A549 (cell line): ENCODE data around the gene ZNF423. TPM values are rescaled to one million over a fixed set of nuclear protein-coding genes. Genes with fewer than 3 reads are reported as not detected.

Experiments
- ATAC-seq, 2 experiments: fragments of 200-7000 bp in 1 of 2; fragments of >200 bp in 1 of 2; cut with Nextera tagmentation in 1 of 2; cut with Tn5 transposase in 1 of 2; 3 replicates each; pipeline versions ENCODE4 v1.8.0 to v1.9.1; 2018 to 2020; ENCODE audit warnings: mild to moderate bottlenecking in 1 of 2, moderate library complexity in 1 of 2
- CTCF ChIA-PET: fragments of 300-600 bp; sonication (Branson Sonifier 250); formaldehyde crosslinking; extraction: SDS; loops from one replicate; lab custom pipeline; 2021; ENCODE audit warnings: antibody characterized with exemption, inconsistent platforms; lab: Yijun Ruan, JAX
- POLR2A ChIA-PET: fragments of 350-600 bp; formaldehyde crosslinking; extraction: SDS; loops from one replicate; lab custom pipeline; 2021; ENCODE audit warnings: antibody characterized with exemption, inconsistent platforms; lab: Yijun Ruan, JAX
- DNase-seq, 2 experiments: peaks; one replicate each; pipeline versions ENCODE4 v3.0.0 to v3.0.0-alpha.2; 2011 to 2016; ENCODE audit warnings: low read depth in 1 of 2, low spot score in 1 of 2
- FAIRE-seq: peaks from 2 replicates; lab custom pipeline; 2011; peaks lifted over from hg19 to GRCh38; lab: Jason Lieb, UNC
- H3K27ac ChIP-seq, 2 experiments: fragments of >200 bp; sonication (Bioruptor Twin); formaldehyde crosslinking; 3 replicates each; pipeline ENCODE4 v1.5.1; 2016 to 2017
- H3K4me1 ChIP-seq: fragments of >200 bp; sonication (Bioruptor Twin); formaldehyde crosslinking; 3 replicates; pipeline ENCODE4 v1.6.1; 2016
- H3K4me2 ChIP-seq: fragments of >200 bp; sonication (Bioruptor Twin); formaldehyde crosslinking; 3 replicates; pipeline ENCODE4 v1.6.1; 2016
- H3K4me3 ChIP-seq: fragments of >200 bp; sonication (Bioruptor Twin); formaldehyde crosslinking; 3 replicates; pipeline ENCODE4 v1.5.1; 2016
- H3K9me3 ChIP-seq: fragments of >200 bp; sonication (Bioruptor Twin); formaldehyde crosslinking; 3 replicates; pipeline ENCODE4 v1.6.1; 2016
- ATOH8 ChIP-seq: fragments of 250-450 bp; sonication (Bioruptor Pico); IDR thresholded peaks from 2 replicates; pipeline ENCODE4 v1.5.0; 2020; ENCODE audit warnings: low read depth, mild to moderate bottlenecking, moderate library complexity
- BCL3 ChIP-seq: fragments of >200 bp; sonication (Bioruptor Twin); formaldehyde crosslinking; IDR thresholded peaks from 3 replicates; pipeline ENCODE4 v1.6.1; 2016
- CBX2 ChIP-seq: fragments of 200-600 bp; sonication (generic); IDR thresholded peaks from 2 replicates; pipeline ENCODE4 v1.6.1; 2016; ENCODE audit warnings: low read depth, mild to moderate bottlenecking, borderline replicate concordance
- CHD4 ChIP-seq: fragments of 200-600 bp; sonication (generic); IDR thresholded peaks from 2 replicates; pipeline ENCODE4 v1.6.1; 2016; ENCODE audit warnings: antibody characterized with exemption, mild to moderate bottlenecking, borderline replicate concordance
- FOSL2 ChIP-seq, 2 experiments: fragments of 450-650 bp in 1 of 2; fragments of >200 bp in 1 of 2; sonication (Bioruptor Twin) in 1 of 2; formaldehyde crosslinking; IDR thresholded peaks; 2 replicates each; pipeline versions ENCODE4 v1.5.0 to v1.6.1; 2016 to 2020; ENCODE audit warnings: mild to moderate bottlenecking in 1 of 2, moderate library complexity in 1 of 2
- HES2 ChIP-seq: fragments of >200 bp; sonication (Bioruptor Twin); formaldehyde crosslinking; IDR thresholded peaks from 2 replicates; pipeline ENCODE4 v1.6.1; 2016
- HMGXB4 ChIP-seq: fragments of 250-450 bp; sonication (Bioruptor Pico); IDR thresholded peaks from 2 replicates; pipeline ENCODE4 v1.5.0; 2021; ENCODE audit warnings: mild to moderate bottlenecking, moderate library complexity, borderline replicate concordance
- KDM1A ChIP-seq: fragments of 200-600 bp; sonication (generic); IDR thresholded peaks from 2 replicates; pipeline ENCODE4 v1.6.1; 2016; ENCODE audit warnings: low read depth, mild to moderate bottlenecking
- MAX ChIP-seq: IDR thresholded peaks from 2 replicates; pipeline ENCODE4 v1.6.1; 2012
- MYC ChIP-seq: IDR thresholded peaks from 2 replicates; pipeline ENCODE4 v1.6.1; 2012; ENCODE audit warnings: mild to moderate bottlenecking, inconsistent platforms, low read length, improper control_type of control experiment, borderline replicate concordance
- PBX3 ChIP-seq: IDR thresholded peaks from 2 replicates; pipeline ENCODE4 v1.6.1; 2012
- POLR2A ChIP-seq: IDR thresholded peaks from 2 replicates; pipeline ENCODE4 v1.6.1; 2012; ENCODE audit warnings: mild to moderate bottlenecking, low read length
- RCOR1 ChIP-seq: fragments of 150-350 bp; IDR thresholded peaks from 2 replicates; pipeline ENCODE4 v1.6.1; 2014; ENCODE audit warnings: antibody characterized with exemption, low read length, low read depth
- REST ChIP-seq: fragments of 200-600 bp; sonication (generic); IDR thresholded peaks from 2 replicates; pipeline ENCODE4 v1.6.1; 2016; ENCODE audit warnings: antibody characterized with exemption, mild to moderate bottlenecking, moderate library complexity
- SMC3 ChIP-seq: fragments of >200 bp; sonication (Bioruptor Twin); formaldehyde crosslinking; IDR thresholded peaks from 3 replicates; pipeline ENCODE4 v1.6.1; 2018; ENCODE audit warnings: inconsistent platforms
- USF2 ChIP-seq: fragments of 450-650 bp; IDR thresholded peaks from 2 replicates; pipeline ENCODE4 v1.6.1; 2014; ENCODE audit warnings: antibody characterized with exemption
- ZFP36 ChIP-seq: fragments of 450-650 bp; IDR thresholded peaks from 2 replicates; pipeline ENCODE4 v1.6.1; 2014; ENCODE audit warnings: borderline replicate concordance; ENCODE audit not compliant: partially characterized antibody
- WGBS: methylation state at CpG from one replicate; pipeline ENCODE4 v1.1.6; 2017; ENCODE audit errors: missing lambda C conversion rate; 5-methylcytosine and 5-hydroxymethylcytosine counted together
- polyA plus RNA-seq, 4 experiments: library from polyadenylated mRNA; depleted of rRNA in 3 of 4; stranded (reverse); fragments of >200 nt; fragmentation: RNase III in 1 of 4; extraction: RNeasy Plus Mini Kit Qiagen cat#74134 plus additional on column Dnase treatment in 1 of 4; gene quantifications; 2 replicates in 3 of 4; 3 replicates in 1 of 4; pipeline ENCODE4 v1.2.3, GENCODE V29; 2011 to 2017

The ZNF423 gene
- polyA plus RNA-seq, 2 of the 4 experiments (the other 2 are of a cell fraction), result 0.04 to 0.10 TPM

GRCh38 chr16:49605536-49606254 lies 250.2 kb downstream of the ZNF423 start:
- no peak for TF ChIP-seq RCOR1
- TF ChIP-seq POLR2A, result no peak
- no peak for TF ChIP-seq MYC
- TF ChIP-seq ZFP36, result no peak
- no peak for TF ChIP-seq FOSL2 (IDR thresholded peaks at IDR 0.05)
- no peak for TF ChIP-seq FOSL2 (CRISPR knock-in tag; IDR thresholded peaks at IDR 0.05)
- TF ChIP-seq BCL3, result no peak
- TF ChIP-seq, all 56 proteins: peak for 0
- FAIRE-seq, result no peak
- no peak overlapping the region for H3K4me3 ChIP-seq

GRCh38 chr16:49604602-49605001 lies 251.3 kb downstream of the ZNF423 start:
- no peaks in the 10 kb centered on the region for H3K9me3 ChIP-seq
- ChIA-PET POLR2A (no interaction called here), CTCF (interaction anchor here (1.1 to 2.1 kb wide), 3 partner anchors 9 to 197 kb away, joined by 3 to 6 read pairs (median 6); no protein-coding TSS in a partner anchor)
- FAIRE-seq (no peak), DNase-seq (no peak), ATAC-seq (no peak)
- H3K4me1 ChIP-seq, result no peaks in the 10 kb centered on the region
- no peak overlapping the region for H3K4me3 ChIP-seq
- no peak overlapping the region for H3K4me2 ChIP-seq
- H3K27ac ChIP-seq, result no peak overlapping the region
- no peak for TF ChIP-seq PBX3
- TF ChIP-seq POLR2A, result no peak
- TF ChIP-seq CBX2, result no peak
- TF ChIP-seq CHD4, result no peak
- no peak for TF ChIP-seq HES2
- TF ChIP-seq KDM1A, result no peak
- TF ChIP-seq MAX, result no peak
- TF ChIP-seq REST, result no peak
- 26% methylated on average over 4 of the region's 4 CpGs for WGBS

More at GRCh38 chr16:49605536-49606254, 250.2 kb downstream of the ZNF423 start:
- DNase-seq (no peak), ATAC-seq (no peak)
- ChIA-PET CTCF (interaction anchor here (0.7 to 2.1 kb wide), 4 partner anchors 11 to 317 kb away, joined by 3 to 6 read pairs (median 4); no protein-coding TSS in a partner anchor), POLR2A (no interaction called here)
- no peak overlapping the region for H3K27ac ChIP-seq
- no peaks in the 10 kb centered on the region for H3K4me1 ChIP-seq
- H3K9me3 ChIP-seq, result no peaks in the 10 kb centered on the region
- WGBS, result 24% methylated on average over 12 of the region's 14 CpGs
- no peak overlapping the region for H3K4me2 ChIP-seq

- FAIRE-seq (no peak), ATAC-seq (no peak), DNase-seq (no peak)
- CTCF ChIA-PET, result interaction anchor here (1.3 to 1.8 kb wide), 2 partner anchors 11 to 196 kb away, joined by 4 to 6 read pairs; no protein-coding TSS in a partner anchor
- Histone ChIP-seq H3K9me3 (no peaks in the 10 kb centered on the region), H3K4me1 (no peaks in the 10 kb centered on the region), H3K4me3 (no peak overlapping the region), H3K27ac (no peak overlapping the region), H3K4me2 (no peak overlapping the region)
- POLR2A ChIA-PET, result no interaction called here
- 39% methylated on average over 3 of the region's 9 CpGs for WGBS
- TF ChIP-seq SMC3 (no peak), HES2 (no peak), MAX (no peak), PBX3 (no peak), ZFP36 (no peak), ATOH8 (no peak), USF2 (no peak), HMGXB4 (CRISPR knock-in tag) (no peak)
Observed at GRCh38 chr16:49603956-49604355, 252.0 kb downstream of the ZNF423 start.
